Measurements from ENCODE around the gene CLTB. TPM values are rescaled to one million over a fixed set of nuclear protein-coding genes. Genes with fewer than 3 reads are reported as not detected.

The CLTB gene
- total and polyA plus RNA-seq, 12 donors: 118 to 299 (median 160) TPM

- no peaks in the 10 kb centered on the region for H3K4me1 ChIP-seq (replicated peaks in 1 of 2)
- H3K36me3 ChIP-seq (replicated peaks in 1 of 2): no peaks in the 10 kb centered on the region
- H3K27ac ChIP-seq: no peak overlapping the region
- no peak for TF ChIP-seq POLR2A (IDR thresholded peaks at IDR 0.05)
- TF ChIP-seq, protein P1, sequence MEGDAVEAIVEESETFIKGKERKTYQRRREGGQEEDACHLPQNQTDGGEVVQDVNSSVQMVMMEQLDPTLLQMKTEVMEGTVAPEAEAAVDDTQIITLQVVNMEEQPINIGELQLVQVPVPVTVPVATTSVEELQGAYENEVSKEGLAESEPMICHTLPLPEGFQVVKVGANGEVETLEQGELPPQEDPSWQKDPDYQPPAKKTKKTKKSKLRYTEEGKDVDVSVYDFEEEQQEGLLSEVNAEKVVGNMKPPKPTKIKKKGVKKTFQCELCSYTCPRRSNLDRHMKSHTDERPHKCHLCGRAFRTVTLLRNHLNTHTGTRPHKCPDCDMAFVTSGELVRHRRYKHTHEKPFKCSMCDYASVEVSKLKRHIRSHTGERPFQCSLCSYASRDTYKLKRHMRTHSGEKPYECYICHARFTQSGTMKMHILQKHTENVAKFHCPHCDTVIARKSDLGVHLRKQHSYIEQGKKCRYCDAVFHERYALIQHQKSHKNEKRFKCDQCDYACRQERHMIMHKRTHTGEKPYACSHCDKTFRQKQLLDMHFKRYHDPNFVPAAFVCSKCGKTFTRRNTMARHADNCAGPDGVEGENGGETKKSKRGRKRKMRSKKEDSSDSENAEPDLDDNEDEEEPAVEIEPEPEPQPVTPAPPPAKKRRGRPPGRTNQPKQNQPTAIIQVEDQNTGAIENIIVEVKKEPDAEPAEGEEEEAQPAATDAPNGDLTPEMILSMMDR (IDR thresholded peaks at IDR 0.05): no peak
- intact Hi-C loops (cut with DNase I): no loop called here
- no peak for DNase-seq
- no peaks in the 10 kb centered on the region for H3K27me3 ChIP-seq
- no peak overlapping the region for H3K4me3 ChIP-seq
- 81 to 86% (median 84%) methylated on average over 1 of the region's 1 CpG for WGBS, 4 donors
- peaks cover 0 to 3% (median 0%) of the 10 kb centered on the region in 3 donors for H3K9me3 ChIP-seq (replicated peaks in 1 of 3)
These were observed 9.5 kb upstream of the CLTB start for GRCh38 chr5:176425791-176426190.

DNA sequence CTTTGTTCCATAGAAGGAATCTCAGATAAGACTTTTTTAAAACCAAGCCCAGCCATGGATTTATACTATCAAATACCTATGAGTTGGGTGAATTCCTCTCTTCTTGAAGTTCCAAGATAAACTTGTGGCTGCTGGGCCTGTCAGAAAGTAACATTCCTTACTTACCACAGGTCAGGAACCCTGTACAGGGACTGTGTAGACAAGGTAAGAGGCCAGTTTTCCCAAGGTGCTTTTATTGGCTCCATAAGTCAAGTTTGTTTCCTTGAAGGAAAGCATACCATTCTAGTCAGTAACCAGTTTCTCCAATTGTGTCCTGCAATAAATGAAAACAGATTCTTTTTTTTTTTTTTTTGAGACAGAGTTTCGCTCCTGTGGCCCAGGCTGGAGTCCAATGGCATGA, 8.8 kb upstream of the CLTB start:
- DNase-seq: no peak
- TF ChIP-seq POLR2A (IDR thresholded peaks at IDR 0.05): no peak
- TF ChIP-seq, protein P1 (IDR thresholded peaks at IDR 0.05): no peak
- H3K27me3 ChIP-seq: no peaks in the 10 kb centered on the region
- 67 to 100% (median 97%) methylated on average over 1 of the region's 1 CpG for WGBS, 4 donors
- intact Hi-C loops (cut with DNase I): no loop called here
- peaks cover 0 to 3% (median 0%) of the 10 kb centered on the region in 3 donors for H3K9me3 ChIP-seq (replicated peaks in 1 of 3)
- H3K4me3 ChIP-seq: no peak overlapping the region
- H3K36me3 ChIP-seq (replicated peaks in 1 of 2): no peaks in the 10 kb centered on the region
- no peaks in the 10 kb centered on the region for H3K4me1 ChIP-seq (replicated peaks in 1 of 2)
- no peak overlapping the region for H3K27ac ChIP-seq

- DNase-seq: no peak
- no peak overlapping the region for H3K4me3 ChIP-seq
- 64 to 76% (median 68%) methylated on average over 3 of the region's 3 CpGs for WGBS, 4 donors
- no peak for TF ChIP-seq POLR2A (IDR thresholded peaks at IDR 0.05)
- TF ChIP-seq, protein P1 (IDR thresholded peaks at IDR 0.05): no peak
- H3K27ac ChIP-seq: no peak overlapping the region
- no peaks in the 10 kb centered on the region for H3K27me3 ChIP-seq
- no peaks in the 10 kb centered on the region for H3K36me3 ChIP-seq (replicated peaks in 1 of 2)
- no peaks in the 10 kb centered on the region for H3K4me1 ChIP-seq (replicated peaks in 1 of 2)
- intact Hi-C loops (cut with DNase I): no loop called here
- peaks cover 0 to 3% (median 0%) of the 10 kb centered on the region in 3 donors for H3K9me3 ChIP-seq (replicated peaks in 1 of 3)
These were observed 7.8 kb upstream of the CLTB start for GRCh38 chr5:176424181-176424580.

GRCh38 chr5:176420972-176421544, 4.7 kb upstream of the CLTB start:
- Histone ChIP-seq H3K27me3 (no peaks in the 10 kb centered on the region), H3K36me3 (replicated peaks in 1 of 2) (no peaks in the 10 kb centered on the region), H3K4me1 (replicated peaks in 1 of 2) (peaks cover 0 to 8% of the 10 kb centered on the region in 2 donors), H3K4me3 (no peak overlapping the region), H3K9me3 (replicated peaks in 1 of 3) (no peaks in the 10 kb centered on the region), H3K27ac (no peak overlapping the region)
- no peak for DNase-seq
- 59 to 76% (median 67%) methylated on average over 2 of the region's 2 CpGs for WGBS, 4 donors
- TF ChIP-seq, protein P1 (IDR thresholded peaks at IDR 0.05): no peak
- TF ChIP-seq POLR2A (IDR thresholded peaks at IDR 0.05): no peak
- intact Hi-C loops (cut with DNase I): no loop called here
